ENCODE results near the gene PGBD5.

- TF ChIP-seq YY1 (IDR thresholded peaks at IDR 0.05; ENCODE audit: low read depth), result no peak
- no peak for TF ChIP-seq TAF1 (IDR thresholded peaks at IDR 0.05; ENCODE audit: borderline replicate concordance, low read depth, low read length)
- no peak for TF ChIP-seq CTCF (IDR thresholded peaks at IDR 0.05)
- TF ChIP-seq USF2 (IDR thresholded peaks at IDR 0.05; ENCODE audit: borderline replicate concordance, low read depth, low read length), result no peak
- TF ChIP-seq MAX (IDR thresholded peaks at IDR 0.05; ENCODE audit: low read depth), result no peak
- TF ChIP-seq TEAD4 (IDR thresholded peaks at IDR 0.05; ENCODE audit: borderline replicate concordance, insufficient read depth), result no peak
- no peak for TF ChIP-seq POLR2AphosphoS5 (IDR thresholded peaks at IDR 0.05; ENCODE audit: low read depth, low read length)
- no peak for TF ChIP-seq RAD21 (IDR thresholded peaks at IDR 0.05; ENCODE audit: low read length)
- no peak for TF ChIP-seq ZBTB33 (IDR thresholded peaks at IDR 0.05; ENCODE audit: borderline replicate concordance, low read depth)
- no peak for TF ChIP-seq RXRA (IDR thresholded peaks at IDR 0.05; ENCODE audit: borderline replicate concordance, low read depth)
- no peak for TF ChIP-seq CHD2 (IDR thresholded peaks at IDR 0.05; ENCODE audit: low read length, partially characterized antibody)
- no peak for TF ChIP-seq EZH2phosphoT487 (IDR thresholded peaks at IDR 0.05; ENCODE audit: borderline replicate concordance, low read depth)
- TF ChIP-seq GABPA (IDR thresholded peaks at IDR 0.05; ENCODE audit: low read depth), result no peak
- TF ChIP-seq, protein P1, sequence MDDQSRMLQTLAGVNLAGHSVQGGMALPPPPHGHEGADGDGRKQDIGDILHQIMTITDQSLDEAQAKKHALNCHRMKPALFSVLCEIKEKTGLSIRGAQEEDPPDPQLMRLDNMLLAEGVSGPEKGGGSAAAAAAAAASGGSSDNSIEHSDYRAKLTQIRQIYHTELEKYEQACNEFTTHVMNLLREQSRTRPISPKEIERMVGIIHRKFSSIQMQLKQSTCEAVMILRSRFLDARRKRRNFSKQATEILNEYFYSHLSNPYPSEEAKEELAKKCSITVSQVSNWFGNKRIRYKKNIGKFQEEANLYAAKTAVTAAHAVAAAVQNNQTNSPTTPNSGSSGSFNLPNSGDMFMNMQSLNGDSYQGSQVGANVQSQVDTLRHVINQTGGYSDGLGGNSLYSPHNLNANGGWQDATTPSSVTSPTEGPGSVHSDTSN (IDR thresholded peaks at IDR 0.05), result no peak
Measured at GRCh38 chr1:230280054-230280795, 145.9 kb downstream of the PGBD5 start.

Measured in SK-N-SH (cell line).